H54 (cell line): ENCODE measurements around the gene SYT7.

Source experiments
- DNase-seq: peaks from one replicate; pipeline ENCODE4 v3.0.0; 2011; ENCODE audit warnings: low spot score, mixed read lengths; ENCODE audit not compliant: insufficient read length
- FAIRE-seq: peaks from 3 replicates; lab custom pipeline; 2011; peaks lifted over from hg19 to GRCh38; lab: Jason Lieb, UNC
- POLR2A ChIP-seq: IDR thresholded peaks from 2 replicates; pipeline ENCODE4 v1.6.1; 2011; ENCODE audit warnings: low read depth, mild to moderate bottlenecking, low read length

SYT7 gene

DNA sequence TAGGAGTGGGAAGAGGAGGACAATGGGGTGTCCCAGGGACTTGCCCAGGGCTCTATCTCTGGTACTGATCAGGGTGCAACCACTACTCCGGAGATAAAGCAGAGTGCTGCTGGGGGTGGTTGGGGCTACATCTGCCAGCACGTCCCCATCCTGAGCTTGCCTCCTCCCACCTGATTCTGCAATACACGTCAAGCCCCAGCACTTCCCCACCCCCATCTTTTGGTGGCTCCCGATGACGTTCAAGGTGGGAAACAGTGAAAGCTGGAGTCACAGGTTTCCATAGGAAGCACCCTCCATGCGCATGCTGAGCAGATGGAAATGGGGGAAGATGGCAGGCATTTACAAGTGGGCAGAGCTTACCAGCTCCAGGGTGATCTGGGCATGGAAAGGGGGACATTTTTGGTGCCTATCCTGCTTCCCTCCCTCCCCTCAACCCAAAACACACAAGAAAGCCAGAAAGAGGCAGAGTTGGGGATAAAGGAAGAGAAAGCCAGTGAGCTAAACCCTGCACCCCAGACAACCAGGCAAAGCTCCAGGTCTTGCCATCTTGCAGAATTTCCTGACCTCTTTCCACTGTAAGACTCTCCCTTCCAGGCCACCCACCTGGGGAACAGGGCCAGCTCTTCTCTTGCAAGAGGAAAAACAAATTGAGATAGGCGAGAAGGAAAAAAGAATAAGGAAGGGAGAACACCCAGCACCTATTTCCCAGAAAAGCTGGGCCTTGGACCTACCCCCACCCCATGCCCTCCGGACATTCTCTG lies 15.8 kb downstream of the SYT7 start:
- no peak for FAIRE-seq
- TF ChIP-seq POLR2A, result no peak
- no peak for DNase-seq

DNA sequence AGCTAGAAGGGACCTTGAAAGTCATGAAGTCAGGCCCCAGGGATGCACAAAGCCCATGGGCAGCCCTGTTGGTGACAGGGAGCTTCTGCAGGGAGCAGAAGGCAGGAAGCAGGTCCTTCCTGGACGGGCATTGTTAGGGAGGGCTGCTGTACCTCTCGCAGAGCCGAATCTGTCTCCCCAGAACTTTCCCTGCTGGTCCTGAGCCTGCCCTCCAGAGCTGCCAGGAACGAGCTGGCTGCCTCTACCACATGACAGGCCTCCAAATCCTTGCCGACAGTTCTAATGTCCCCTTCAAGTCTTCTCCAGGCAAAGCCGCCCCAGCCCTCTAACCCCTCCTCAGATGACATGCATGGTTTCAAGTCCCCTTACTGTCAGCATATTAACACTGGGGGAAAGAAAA lies 20.1 kb downstream of the SYT7 start:
- no peak for TF ChIP-seq POLR2A
- FAIRE-seq, result no peak
- DNase-seq, result no peak

DNA sequence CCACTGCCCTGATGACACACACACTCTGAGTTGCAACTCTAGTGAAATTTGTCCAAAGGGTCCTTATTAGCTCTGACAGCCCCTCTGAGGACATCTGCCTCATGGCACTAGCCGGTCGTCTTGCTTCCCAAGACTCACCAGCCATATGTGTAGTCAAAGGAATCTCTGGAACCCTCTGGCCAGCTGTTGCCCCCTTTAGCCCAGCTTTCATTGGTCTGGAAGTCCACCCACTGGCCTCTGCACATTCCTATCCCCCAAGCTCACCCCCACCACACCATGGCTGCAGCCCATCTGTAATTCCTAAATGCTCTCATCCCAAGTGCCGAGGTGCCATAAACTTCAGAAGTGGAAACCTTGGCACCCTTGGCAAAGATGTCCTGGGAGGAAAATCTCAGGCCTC lies 24.3 kb downstream of the SYT7 start:
- TF ChIP-seq POLR2A, result no peak
- no peak for FAIRE-seq

DNA sequence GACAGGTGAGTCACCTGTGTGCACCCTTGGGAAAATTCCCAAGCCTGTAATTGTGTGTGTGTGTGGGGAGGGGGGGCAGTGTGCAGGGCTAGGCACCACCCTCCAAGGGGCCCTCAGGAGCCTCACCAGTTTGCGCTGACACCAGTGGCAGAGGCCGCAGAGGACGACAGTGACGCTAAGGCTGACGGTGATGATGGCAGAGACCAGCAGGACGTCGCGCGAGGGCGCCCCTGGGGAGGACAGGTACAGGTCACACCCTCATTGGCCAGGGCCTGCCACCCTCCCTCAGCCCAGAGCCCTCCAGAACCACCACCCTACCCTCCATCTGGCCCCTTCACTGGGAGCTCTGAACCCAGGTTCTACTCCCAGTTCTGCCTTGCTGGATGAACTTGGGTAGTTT lies 24.9 kb downstream of the SYT7 start:
- DNase-seq (no peak), FAIRE-seq (no peak)
- no peak for TF ChIP-seq POLR2A

More for the DNA sequence above, 24.3 kb downstream of the SYT7 start:
- no peak for DNase-seq

DNA sequence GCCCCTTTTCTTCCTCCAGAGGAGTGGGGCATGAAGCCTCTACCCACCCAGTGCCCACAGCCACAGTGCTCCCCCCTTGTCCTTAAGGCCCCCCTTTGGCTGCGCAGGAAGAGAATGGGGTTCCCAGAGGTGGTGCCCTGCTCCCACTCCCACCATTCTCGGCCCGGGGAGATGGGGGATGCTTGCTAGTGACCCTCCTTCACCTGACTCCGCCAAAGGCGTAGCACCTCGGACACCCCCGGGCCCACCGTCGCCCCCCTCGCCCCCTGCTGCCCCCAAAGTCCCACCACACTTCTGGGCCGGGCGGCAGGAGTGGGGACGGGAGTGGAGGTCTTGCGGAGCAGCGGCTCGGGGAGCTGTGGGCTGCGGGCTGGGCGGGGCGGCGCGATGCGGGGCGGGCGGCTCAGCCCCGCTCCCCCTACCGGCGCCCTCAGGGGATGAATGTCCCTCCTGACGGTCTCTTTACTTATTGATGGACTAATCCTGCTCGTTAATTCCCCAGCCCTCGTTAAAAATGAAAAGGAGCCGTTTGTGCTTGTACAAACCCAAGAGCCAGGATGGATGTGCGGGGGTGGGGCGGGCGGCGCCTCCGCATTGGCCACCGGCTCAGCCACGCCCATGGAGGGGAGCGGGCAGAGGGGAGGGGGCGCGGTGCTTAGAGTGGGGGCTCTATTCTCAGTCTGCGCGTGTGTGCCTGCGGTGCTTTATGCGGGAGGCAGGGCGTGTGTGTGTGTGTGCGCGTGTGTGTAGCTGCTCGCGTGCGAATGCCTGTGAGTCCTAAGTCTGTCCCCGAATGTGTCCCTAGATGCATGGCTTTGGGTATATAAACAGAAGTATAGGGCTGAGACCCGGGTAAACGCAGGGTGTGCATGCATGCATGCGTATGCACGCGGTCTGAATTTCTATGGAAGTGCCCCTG lies 25.6 kb downstream of the SYT7 start:
- FAIRE-seq, result no peak
- DNase-seq, result no peak
- TF ChIP-seq POLR2A, result no peak

DNA sequence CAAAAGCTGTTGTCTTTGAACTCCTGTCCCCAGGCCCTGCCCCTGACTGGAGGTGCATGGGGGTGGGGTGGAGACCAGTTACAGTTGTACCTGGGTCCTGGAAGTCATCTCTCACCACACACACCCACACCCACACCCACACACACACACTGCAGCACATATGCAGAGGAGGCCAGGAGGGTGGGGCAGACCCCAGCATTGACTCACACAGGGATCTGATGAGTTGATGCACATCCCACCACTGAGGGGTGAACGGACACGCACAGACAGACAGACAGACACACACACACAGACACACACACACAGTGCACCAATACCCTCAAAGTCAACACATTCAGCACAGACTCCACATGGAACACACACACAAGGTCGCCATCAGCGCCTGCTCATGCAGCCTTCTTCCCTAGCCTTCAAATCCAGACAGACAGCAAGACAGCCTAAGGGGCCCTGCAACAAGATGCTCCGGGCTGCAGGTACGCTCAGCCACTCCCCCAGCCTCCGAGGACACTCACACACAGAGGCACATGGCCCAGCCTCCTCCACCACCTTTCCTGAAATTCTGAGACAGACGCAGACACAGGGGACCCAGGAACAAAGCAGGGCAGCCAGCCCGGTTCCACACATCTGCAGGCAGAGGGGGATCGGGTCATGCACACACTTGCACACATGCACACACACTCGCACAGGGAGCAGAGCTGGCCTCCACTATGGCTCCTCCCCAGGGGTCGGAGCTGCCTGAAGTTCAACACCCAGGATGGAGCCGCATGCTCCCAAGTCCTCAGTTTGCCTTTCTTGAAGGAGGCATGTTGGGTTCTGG lies 26.5 kb downstream of the SYT7 start:
- TF ChIP-seq POLR2A, result no peak
- DNase-seq, result no peak
- FAIRE-seq, result no peak

DNA sequence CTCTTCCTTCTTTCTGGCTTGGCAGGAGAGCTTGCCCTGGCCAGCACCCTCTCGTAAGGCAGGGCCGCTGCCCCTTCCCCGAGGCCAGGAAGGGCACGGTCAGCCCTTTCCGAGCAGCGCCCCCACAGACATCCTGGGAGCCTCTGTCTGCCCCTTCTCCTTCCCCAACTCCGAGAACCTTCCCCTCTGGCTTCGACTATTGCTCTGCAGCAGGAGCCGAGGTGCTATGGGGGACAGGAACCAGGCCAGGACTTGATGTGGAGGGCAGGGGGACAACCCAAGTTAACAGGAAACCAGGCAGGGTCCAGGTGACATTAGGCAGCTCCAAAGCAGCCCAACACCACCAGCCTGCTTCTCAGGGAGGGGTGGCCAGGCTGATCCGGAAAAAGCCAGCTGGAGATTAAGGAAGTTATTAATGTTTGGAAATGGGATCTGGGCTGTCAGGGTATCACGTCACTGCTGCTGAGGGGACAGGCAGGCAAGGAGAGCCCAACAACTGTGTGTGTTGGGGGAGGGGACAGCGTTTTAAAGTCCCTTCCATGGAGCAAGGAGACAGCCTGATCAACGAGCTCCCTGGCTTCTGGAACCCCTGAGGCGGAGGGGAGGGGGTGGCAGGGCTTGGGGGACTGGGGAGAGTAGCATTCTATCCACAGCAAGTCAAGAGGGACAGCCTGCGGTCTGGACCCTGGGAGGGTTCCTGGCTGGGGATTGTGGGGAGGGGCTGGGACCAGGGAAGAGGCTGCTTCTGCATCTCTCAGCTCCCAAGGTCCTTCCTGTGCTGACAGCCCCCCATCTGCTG lies 27.3 kb downstream of the SYT7 start:
- FAIRE-seq, result no peak
- no peak for TF ChIP-seq POLR2A
- no peak for DNase-seq

DNA sequence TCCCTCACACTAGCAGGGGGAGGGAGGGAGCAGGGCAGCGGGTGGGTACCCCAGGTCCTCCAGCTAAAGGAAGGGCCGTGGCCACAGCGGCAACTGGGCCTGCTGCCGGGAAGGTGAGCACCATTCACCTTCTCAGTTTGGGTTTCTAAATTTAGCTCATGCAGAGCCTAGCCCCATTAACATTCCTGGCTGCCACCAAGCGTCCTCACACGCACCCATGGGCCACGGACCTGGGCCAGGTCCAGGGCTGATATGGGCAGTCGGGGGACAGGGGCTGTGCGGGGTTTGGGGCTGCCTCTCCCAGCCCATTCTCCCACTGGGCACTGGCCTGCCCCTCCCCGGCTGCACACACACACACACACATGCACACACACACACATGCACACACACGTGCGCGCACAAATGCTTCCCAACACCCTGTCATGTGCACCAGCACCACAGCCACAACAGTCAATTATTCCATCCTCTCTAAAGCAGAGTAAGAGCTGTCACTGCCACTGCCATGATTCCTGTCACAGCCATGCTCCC lies 28.7 kb downstream of the SYT7 start:
- peak; percentile 52 for DNase-seq
- FAIRE-seq, result no peak
- TF ChIP-seq POLR2A, result no peak

DNA sequence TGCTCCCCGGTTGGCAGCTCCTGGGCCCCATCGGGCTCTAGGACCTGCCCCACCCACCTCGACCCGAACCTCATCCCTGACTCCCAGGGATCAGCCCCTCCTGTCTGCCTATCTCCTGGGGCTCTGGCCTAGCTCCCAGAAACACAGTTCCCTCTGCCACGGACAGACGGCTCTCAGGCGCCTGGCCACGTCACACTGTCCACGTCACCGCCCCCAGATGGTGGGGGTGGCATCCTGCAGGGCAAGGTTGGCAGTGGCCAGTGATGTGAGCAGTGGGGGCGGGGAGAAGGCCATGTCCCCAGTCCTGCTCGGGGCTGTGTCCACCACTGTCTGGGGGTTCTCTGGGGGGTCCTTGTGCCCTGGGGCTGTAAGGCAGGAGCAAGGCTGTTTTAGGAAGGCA lies 29.2 kb downstream of the SYT7 start:
- FAIRE-seq (no peak), DNase-seq (peak; percentile 99)
- TF ChIP-seq POLR2A, result 0 out of 2 replicates have a peak, but pooled peaks have one; percentile 14

DNA sequence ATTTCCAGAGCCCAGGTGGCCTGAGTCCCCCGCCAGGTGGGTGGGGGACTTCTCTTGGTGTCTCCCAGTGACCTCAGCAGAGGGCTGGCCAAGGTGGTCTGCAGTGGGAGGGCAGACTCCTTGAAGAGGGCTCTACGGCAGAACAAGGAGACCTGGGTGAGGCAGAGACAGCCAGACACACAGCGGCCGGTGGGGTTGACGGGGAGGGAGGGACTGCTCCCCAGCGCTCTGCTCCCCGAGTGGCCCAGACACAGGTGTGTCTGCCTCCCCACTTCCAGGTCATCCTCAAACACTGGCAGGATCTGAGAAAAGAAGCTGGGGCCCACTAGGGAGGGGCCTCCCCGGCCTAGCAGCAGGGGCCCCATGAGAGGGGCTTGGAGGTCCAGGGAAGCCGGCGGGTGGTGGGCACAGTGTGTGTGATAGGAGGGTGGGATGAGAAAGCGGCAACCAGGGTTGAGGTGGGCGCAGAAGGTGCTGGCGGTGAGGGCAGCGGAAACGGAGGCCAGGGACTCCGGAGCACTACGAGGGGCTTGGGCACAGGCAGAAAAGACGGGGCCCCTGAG lies 30.1 kb downstream of the SYT7 start:
- TF ChIP-seq POLR2A, result no peak
- DNase-seq, result no peak
- no peak for FAIRE-seq

DNA sequence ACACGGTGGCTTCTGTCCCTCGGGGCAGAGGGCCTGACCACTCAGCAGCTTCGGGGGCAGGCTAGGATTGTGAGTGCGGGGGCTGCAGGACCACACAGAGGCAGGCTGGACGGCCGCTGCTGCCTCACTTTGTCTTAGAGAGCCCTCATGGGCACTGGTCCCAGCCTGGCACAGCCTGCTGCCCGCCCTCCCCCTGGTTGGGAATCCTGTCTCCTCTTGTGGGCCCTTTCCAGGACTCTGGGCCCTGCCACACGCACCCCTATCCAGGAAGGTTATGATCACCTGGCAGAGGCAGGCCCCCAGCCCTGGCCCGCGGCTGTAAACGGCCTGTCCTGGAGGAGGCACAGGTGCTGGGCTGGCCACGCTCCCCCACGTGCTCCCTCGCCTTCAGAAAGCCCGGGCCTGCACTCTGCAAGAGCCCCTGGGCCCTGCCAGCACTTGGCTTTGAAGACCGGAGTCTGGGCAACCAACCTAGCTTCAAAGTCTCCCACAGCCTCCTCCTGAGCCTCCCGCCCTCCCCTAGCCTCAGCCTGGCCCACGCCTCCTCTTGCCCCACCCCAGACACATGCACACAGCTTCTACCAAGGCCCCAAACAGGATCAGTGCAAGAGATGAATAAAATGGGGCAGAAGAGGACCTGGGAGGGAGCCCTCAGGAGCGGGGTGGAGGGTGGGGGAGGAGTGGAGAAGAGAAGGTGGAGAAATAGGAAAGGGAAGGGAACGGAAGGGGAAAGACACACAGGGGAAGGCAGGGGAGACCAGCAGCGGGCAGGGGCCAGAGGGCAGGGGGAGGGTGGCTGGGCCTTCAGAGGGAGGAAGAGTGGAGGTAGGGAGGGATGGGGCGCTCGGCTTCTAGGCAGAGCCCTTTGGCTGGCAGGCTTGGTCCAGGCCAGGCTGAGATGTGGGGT lies 31.0 kb downstream of the SYT7 start:
- DNase-seq, result no peak
- no peak for FAIRE-seq
- TF ChIP-seq POLR2A, result no peak
